ENCODE data around the gene CPNE6. TPM values are rescaled to one million over a fixed set of nuclear protein-coding genes. Genes with fewer than 3 reads are reported as not detected.
A peak's percentile ranks its signal among the peaks of the same experiment; 100 is the strongest.
"Not testable (repeated sequence)": the region's sequence is repeated elsewhere in the genome, so short reads cannot be mapped to it uniquely, and the experiment has no call there.

The CPNE6 gene
- total RNA-seq, 1 donor from 2014 or later, result not detected

DNA sequence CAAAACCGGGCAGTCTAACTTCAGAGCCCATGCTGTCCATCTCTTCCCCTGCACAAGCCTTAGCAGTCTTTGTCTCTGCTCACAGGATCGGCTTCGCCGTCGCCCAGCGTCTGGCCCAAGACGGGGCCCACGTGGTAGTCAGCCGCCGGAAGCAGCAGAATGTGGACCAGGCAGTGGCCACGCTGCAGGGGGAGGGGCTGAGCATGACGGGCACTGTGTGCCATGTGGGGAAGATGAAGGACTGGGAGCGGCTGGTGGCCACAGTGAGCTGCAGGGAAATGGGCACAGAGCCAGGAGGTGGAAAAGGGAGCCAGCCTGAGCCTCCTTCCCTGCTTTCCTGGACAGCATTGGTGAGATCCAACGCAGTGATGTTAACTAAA, 33.7 kb upstream of the CPNE6 start:
- Histone ChIP-seq H3K27ac (no peak overlapping the region), H3K9me3 (peaks cover under 1% of the 10 kb centered on the region), H3K4me1 (peaks cover 12% of the 10 kb centered on the region), H3K27me3 (no peaks in the 10 kb centered on the region), H3K36me3 (no peaks in the 10 kb centered on the region), H3K4me3 (no peak overlapping the region)
- ATAC-seq (no peak), DNase-seq (no peak)
- TF ChIP-seq, protein P1, sequence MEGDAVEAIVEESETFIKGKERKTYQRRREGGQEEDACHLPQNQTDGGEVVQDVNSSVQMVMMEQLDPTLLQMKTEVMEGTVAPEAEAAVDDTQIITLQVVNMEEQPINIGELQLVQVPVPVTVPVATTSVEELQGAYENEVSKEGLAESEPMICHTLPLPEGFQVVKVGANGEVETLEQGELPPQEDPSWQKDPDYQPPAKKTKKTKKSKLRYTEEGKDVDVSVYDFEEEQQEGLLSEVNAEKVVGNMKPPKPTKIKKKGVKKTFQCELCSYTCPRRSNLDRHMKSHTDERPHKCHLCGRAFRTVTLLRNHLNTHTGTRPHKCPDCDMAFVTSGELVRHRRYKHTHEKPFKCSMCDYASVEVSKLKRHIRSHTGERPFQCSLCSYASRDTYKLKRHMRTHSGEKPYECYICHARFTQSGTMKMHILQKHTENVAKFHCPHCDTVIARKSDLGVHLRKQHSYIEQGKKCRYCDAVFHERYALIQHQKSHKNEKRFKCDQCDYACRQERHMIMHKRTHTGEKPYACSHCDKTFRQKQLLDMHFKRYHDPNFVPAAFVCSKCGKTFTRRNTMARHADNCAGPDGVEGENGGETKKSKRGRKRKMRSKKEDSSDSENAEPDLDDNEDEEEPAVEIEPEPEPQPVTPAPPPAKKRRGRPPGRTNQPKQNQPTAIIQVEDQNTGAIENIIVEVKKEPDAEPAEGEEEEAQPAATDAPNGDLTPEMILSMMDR (IDR thresholded peaks at IDR 0.05), result no peak
- intact Hi-C loops (cut with DNase I), result no loop called here

DNA sequence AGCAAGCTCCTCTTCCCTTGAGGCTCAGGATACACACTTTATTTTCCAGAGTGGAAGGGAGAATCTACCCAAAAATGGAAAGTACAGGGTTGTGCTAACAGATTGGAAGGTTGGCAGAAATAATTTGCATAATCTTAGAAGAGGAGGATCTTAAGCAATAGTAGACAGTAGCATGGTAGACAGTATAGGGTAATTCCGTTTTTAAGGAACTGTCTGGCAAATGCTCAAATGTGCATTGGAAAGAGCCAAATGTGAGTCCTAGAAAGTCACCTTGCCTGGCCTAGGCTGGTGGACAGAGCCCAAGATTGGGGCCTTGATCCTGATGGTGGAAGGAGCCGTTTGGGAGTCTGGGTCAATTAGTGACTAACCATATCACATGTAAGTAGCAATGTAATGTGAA, 32.7 kb upstream of the CPNE6 start:
- Histone ChIP-seq H3K36me3 (no peaks in the 10 kb centered on the region), H3K27ac (no peak overlapping the region), H3K4me3 (no peak overlapping the region), H3K27me3 (no peaks in the 10 kb centered on the region), H3K4me1 (peaks cover 12% of the 10 kb centered on the region), H3K9me3 (no peaks in the 10 kb centered on the region)
- ATAC-seq (no peak), DNase-seq (no peak)
- TF ChIP-seq, protein P1 (IDR thresholded peaks at IDR 0.05), result no peak
- intact Hi-C loops (cut with DNase I), result no loop called here

DNA sequence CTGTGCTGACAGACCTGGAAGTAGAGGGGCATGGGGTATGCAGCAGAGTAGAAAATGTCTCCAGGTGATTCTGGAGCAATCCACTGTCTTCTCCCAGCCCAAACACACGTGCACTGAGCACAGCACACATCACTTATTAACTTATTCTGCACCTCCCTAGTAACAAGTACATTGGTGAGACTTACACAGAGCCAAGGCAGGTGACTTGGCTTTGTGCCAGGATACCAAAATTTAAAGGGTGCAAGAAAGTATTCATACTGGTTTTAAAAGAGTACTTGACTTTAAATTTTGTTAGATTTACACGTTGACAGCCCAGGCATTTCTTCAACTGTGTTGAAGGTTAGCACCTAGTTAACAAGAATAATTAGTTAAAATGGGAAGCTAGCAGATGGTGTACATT, 30.7 kb upstream of the CPNE6 start:
- Histone ChIP-seq H3K4me1 (peaks cover 10% of the 10 kb centered on the region), H3K27ac (no peak overlapping the region), H3K36me3 (no peaks in the 10 kb centered on the region), H3K4me3 (no peak overlapping the region), H3K9me3 (no peaks in the 10 kb centered on the region), H3K27me3 (no peaks in the 10 kb centered on the region)
- TF ChIP-seq, protein P1 (IDR thresholded peaks at IDR 0.05), result no peak
- no peak for ATAC-seq
- DNase-seq, result no peak
- intact Hi-C loops (cut with DNase I), result no loop called here

DNA sequence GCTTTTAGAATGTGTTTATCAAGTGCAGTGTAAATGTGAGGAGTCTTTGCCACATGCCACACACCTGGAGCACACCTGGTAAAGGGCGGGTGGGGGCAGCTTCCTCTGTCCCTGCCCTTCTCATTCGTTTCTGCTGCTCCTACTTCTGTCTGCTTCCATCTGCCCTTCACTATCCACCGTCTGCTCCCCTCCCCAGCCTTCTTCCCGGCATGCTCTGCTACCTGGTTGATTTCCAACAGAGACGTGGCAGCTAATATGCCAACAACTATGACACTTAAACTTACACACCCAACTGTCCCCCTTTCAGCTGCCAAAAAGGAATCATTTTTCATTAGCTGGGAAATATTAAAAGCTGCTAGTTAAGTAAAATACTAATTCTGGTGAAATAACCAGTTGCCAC, 28.6 kb upstream of the CPNE6 start:
- TF ChIP-seq, protein P1 (IDR thresholded peaks at IDR 0.05), result no peak

DNA sequence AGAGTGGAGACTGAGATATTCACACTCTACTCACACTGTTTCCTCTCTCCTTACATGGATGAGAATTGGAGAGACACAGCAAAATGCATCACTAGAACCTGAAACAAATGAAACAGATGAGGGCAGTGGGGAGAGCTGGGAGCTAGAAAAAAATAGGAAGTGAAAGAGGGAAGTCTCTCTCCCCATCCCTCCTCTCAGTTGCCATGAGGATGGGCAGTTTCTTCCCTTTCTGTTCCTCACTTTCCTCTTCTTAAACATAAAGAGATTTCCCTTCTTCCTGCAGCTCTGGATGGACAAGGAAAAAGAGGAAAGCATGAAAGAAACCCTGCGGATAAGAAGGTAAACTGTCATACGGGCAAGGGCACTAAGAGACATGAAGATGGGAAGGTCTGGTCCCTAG, 22.4 kb upstream of the CPNE6 start:
- peaks cover 14% of the 10 kb centered on the region for H3K4me1 ChIP-seq
- peak; percentile 47 for ATAC-seq
- H3K9me3 ChIP-seq; DNase-seq; intact Hi-C loops (cut with DNase I); H3K27ac ChIP-seq; H3K27me3 ChIP-seq; H3K4me3 ChIP-seq; H3K36me3 ChIP-seq: not testable (repeated sequence)

More for the DNA sequence above, 28.6 kb upstream of the CPNE6 start:
- intact Hi-C loops (cut with DNase I), result no loop called here
- H3K27ac ChIP-seq, result no peak overlapping the region
- ATAC-seq (no peak), DNase-seq (no peak)
- no peaks in the 10 kb centered on the region for H3K27me3 ChIP-seq
- no peaks in the 10 kb centered on the region for H3K36me3 ChIP-seq
- no peaks in the 10 kb centered on the region for H3K4me1 ChIP-seq
- no peak overlapping the region for H3K4me3 ChIP-seq
- no peaks in the 10 kb centered on the region for H3K9me3 ChIP-seq

DNA sequence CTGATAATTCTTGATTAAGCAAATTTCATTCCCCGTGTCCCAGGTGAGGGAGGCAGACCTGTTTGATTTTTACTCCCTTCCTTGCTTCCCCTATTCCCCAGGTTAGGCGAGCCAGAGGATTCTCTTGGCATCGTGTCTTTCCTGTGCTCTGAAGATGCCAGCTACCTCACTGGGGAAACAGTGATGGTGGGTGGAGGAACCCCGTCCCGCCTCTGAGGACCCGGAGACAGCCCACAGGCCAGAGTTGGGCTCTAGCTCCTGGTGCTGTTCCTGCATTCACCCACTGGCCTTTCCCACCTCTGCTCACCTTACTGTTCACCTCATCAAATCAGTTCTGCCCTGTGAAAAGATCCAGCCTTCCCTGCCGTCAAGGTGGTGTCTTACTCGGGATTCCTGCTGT, 20.6 kb upstream of the CPNE6 start:
- H3K4me1 ChIP-seq, result peaks cover 14% of the 10 kb centered on the region
- not testable (repeated sequence) for H3K27me3 ChIP-seq, H3K36me3 ChIP-seq, H3K9me3 ChIP-seq, H3K27ac ChIP-seq, H3K4me3 ChIP-seq, ATAC-seq, DNase-seq
- intact Hi-C loops (cut with DNase I), result loop anchor here (10.0 kb wide), 1 partner anchor 54 kb away; no protein-coding TSS in a partner anchor

DNA sequence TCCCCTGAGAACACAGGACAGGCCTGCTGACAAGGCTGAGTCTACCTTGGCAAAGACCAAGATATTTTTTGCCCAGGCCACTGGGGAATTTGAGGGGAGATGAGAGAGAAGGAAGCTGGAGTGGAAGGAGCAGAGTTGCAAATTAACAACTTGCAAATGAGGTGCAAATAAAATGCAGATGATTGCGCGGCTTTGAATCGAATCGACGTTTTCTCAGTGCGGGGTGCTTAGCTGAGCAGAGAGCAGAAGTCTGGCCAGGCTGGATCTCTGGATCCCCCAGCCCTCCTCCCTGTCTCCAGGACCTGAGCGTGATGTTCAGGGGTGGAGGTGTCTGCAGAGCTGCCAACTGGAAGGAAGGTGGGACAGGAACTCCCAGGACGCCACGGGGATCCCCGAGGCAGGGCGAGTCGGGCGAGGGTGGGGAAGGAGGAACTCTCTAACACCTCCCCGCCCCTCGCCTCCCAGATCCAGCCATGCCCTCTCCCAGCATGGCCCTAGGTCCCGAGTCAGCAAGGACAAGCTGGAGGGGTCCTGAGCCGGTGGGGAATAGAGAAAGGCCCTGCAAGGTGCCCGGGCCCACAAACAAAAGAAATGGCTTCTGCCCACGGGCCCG, 20.1 kb upstream of the CPNE6 start:
- Histone ChIP-seq H3K27me3 (no peaks in the 10 kb centered on the region), H3K27ac (no peak overlapping the region), H3K9me3 (no peaks in the 10 kb centered on the region), H3K4me3 (peak overlapping the region; percentile 71), H3K4me1 (peaks cover 14% of the 10 kb centered on the region), H3K36me3 (no peaks in the 10 kb centered on the region)
- intact Hi-C loops (cut with DNase I), result loop anchor here (10.0 kb wide), 1 partner anchor 54 kb away; no protein-coding TSS in a partner anchor
- TF ChIP-seq, protein P1 (IDR thresholded peaks at IDR 0.05), result no peak
- peak; percentile 18 for ATAC-seq
- no peak for DNase-seq
